Stomach (tissue), 9 donors: Measurements from ENCODE around the gene NES. TPM values are rescaled to one million over a fixed set of nuclear protein-coding genes. Genes with fewer than 3 reads are reported as not detected.

Experiments used
- DNase-seq, 2 donors: peaks; one replicate each; pipeline versions ENCODE4 v3.0.0 to v3.0.0-alpha.2; 2013 to 2019
- H3K27ac ChIP-seq, 5 donors: fragments of 200-600 bp in 4 of 5; sonication (generic) in 4 of 5; one replicate each; pipeline ENCODE4 v1.5.1; 2013 to 2019; ENCODE audit warnings: mild to moderate bottlenecking in 1 of 5, moderate library complexity in 1 of 5
- H3K27me3 ChIP-seq, 3 donors: fragments of 200-600 bp; sonication (generic); one replicate each; pipeline ENCODE4 v1.5.1; 2017 to 2019; ENCODE audit warnings: mixed run types in 1 of 3
- H3K36me3 ChIP-seq, 4 donors: fragments of 200-600 bp; sonication (generic); 1 replicate in 3 of 4; 2 replicates in 1 of 4; pipeline ENCODE4 v1.5.1; 2016 to 2019
- H3K4me1 ChIP-seq, 4 donors: fragments of 200-600 bp; sonication (generic); one replicate each; pipeline ENCODE4 v1.5.1; 2016 to 2019
- H3K4me3 ChIP-seq, 4 donors: fragments of 200-600 bp; sonication (generic) in 3 of 4; one replicate each; pipeline ENCODE4 v1.5.1; 2016 to 2019; ENCODE audit warnings: mild to moderate bottlenecking in 1 of 4
- H3K9me3 ChIP-seq, 4 donors: fragments of 200-600 bp; sonication (generic); one replicate each; pipeline ENCODE4 v1.5.1; 2016 to 2019
- CTCF ChIP-seq, 7 experiments: fragments of 450-650 bp in 4 of 7; fragments of 200-600 bp in 3 of 7; sonication (generic) in 3 of 7; IDR thresholded peaks; one replicate each; pipeline ENCODE4 v1.5.1; 2016 to 2019; ENCODE audit warnings: antibody characterized with exemption in 7 of 7, control low read depth in 2 of 7, mild to moderate bottlenecking in 1 of 7
- EP300 ChIP-seq: sonication (generic); formaldehyde crosslinking; IDR thresholded peaks from one replicate; pipeline ENCODE4 v1.6.1; 2017; ENCODE audit warnings: antibody characterized with exemption
- POLR2A ChIP-seq, 4 donors: fragments of 450-650 bp; IDR thresholded peaks; one replicate each; pipeline ENCODE4 v1.6.1; 2016; ENCODE audit warnings: antibody characterized with exemption in 4 of 4, control low read depth in 2 of 4, mild to moderate bottlenecking in 1 of 4, moderate library complexity in 1 of 4
- POLR2AphosphoS5 ChIP-seq, 3 donors: sonication (generic); formaldehyde crosslinking; IDR thresholded peaks; one replicate each; pipeline ENCODE4 v1.6.1; 2016; ENCODE audit warnings: antibody characterized with exemption in 3 of 3
- WGBS, 5 donors: extraction: QIAGEN DNeasy Blood & Tissue Kit in 3 of 5; methylation state at CpG; one replicate each; pipeline versions ENCODE4 v1.1.5 to v1.1.7; 2013 to 2018; 5-methylcytosine and 5-hydroxymethylcytosine counted together
- intact Hi-C: fragments of 100-400 bp; cut with DNase I; formaldehyde crosslinking; loops from one replicate; pipeline ENCODE4 v1.15.1; 2023; ENCODE audit warnings: low total_unique reads
- polyA plus RNA-seq, 3 donors: library from polyadenylated mRNA; stranded (reverse); fragments of 200-250 nt; gene quantifications; one replicate each; pipeline ENCODE4 v1.2.3, GENCODE V29; 2013
- total RNA-seq, 5 donors: library from RNA; depleted of rRNA; stranded (reverse); fragments of >200 nt; gene quantifications; one replicate each; pipeline versions ENCODE4 v1.1.0 to v1.2.3, GENCODE V29; 2014 to 2016
- donor health status: healthy with polysubstance abuse.
- donor health status: Bipolar disorder and iron deficiency.
- donor health status: healthy.

Gene NES
- total and polyA plus RNA-seq, 8 donors: 1.7 to 22.3 (median 6.8) TPM

GRCh38 chr1:156692441-156692924 is 15.3 kb upstream of the NES start:
- no peak overlapping the region for H3K4me3 ChIP-seq
- no peak for TF ChIP-seq CTCF (IDR thresholded peaks at IDR 0.05)
- no peak for TF ChIP-seq POLR2A (IDR thresholded peaks at IDR 0.05)
- no peak for TF ChIP-seq EP300
- no peak for TF ChIP-seq POLR2AphosphoS5 (IDR thresholded peaks at IDR 0.05)
- 6 to 9% (median 7%) methylated on average over 13 of the region's 13 CpGs for whole genome bisulfite sequencing, 5 donors
- DNase-seq: peak in 1 of 2 donors; percentile 61
- no peaks in the 10 kb centered on the region for H3K9me3 ChIP-seq
- H3K36me3 ChIP-seq: no peaks in the 10 kb centered on the region
- peaks cover 0 to 74% (median 39%) of the 10 kb centered on the region in 3 donors for H3K27me3 ChIP-seq
- peaks cover 7 to 45% (median 38%) of the 10 kb centered on the region in 4 donors for H3K4me1 ChIP-seq
- H3K27ac ChIP-seq: peak overlapping the region in 3 of 5 donors; percentile 6 to 42 (median 14)
- intact Hi-C loops: loop anchor here (5.0 kb wide), 1 partner anchor 35 kb away; the partner anchor contains the start of genes ISG20L2 and METTL25B

- intact Hi-C loops: loop anchor here (5.0 kb wide), 1 partner anchor 35 kb away; the partner anchor contains the start of genes ISG20L2 and METTL25B
- DNase-seq: peak in 1 of 2 donors; percentile 57
- Histone ChIP-seq H3K4me3 (no peak overlapping the region), H3K27ac (peak overlapping the region in 2 of 5 donors; percentile 14 to 42), H3K9me3 (no peaks in the 10 kb centered on the region), H3K27me3 (peaks cover 0 to 77% (median 37%) of the 10 kb centered on the region in 3 donors), H3K36me3 (no peaks in the 10 kb centered on the region), H3K4me1 (peaks cover 7 to 45% (median 38%) of the 10 kb centered on the region in 4 donors)
- TF ChIP-seq EP300: no peak
- no peak for TF ChIP-seq POLR2A (IDR thresholded peaks at IDR 0.05)
- peak in 1 of 7 experiments; percentile 2 for TF ChIP-seq CTCF (IDR thresholded peaks at IDR 0.05)
- no peak for TF ChIP-seq POLR2AphosphoS5 (IDR thresholded peaks at IDR 0.05)
- 29 to 41% (median 37%) methylated on average over 14 to 20 of the region's 20 CpGs for WGBS, 5 donors
These were observed 14.6 kb upstream of the NES start for GRCh38 chr1:156691665-156692440.

- no peaks in the 10 kb centered on the region for H3K36me3 ChIP-seq
- H3K27me3 ChIP-seq: peaks cover 0 to 83% (median 40%) of the 10 kb centered on the region in 3 donors
- no peak overlapping the region for H3K4me3 ChIP-seq
- WGBS, 5 donors: 63 to 81% (median 76%) methylated on average over 10 of the region's 10 CpGs
- no peak for DNase-seq
- no peaks in the 10 kb centered on the region for H3K9me3 ChIP-seq
- H3K4me1 ChIP-seq: peaks cover 7 to 45% (median 38%) of the 10 kb centered on the region in 4 donors
- TF ChIP-seq EP300 (no peak), CTCF (IDR thresholded peaks at IDR 0.05) (no peak), POLR2AphosphoS5 (IDR thresholded peaks at IDR 0.05) (no peak), POLR2A (IDR thresholded peaks at IDR 0.05) (no peak)
- intact Hi-C loops: loop anchor here (5.0 kb wide), 1 partner anchor 36 kb away; the partner anchor contains the start of genes ISG20L2 and METTL25B
- no peak overlapping the region for H3K27ac ChIP-seq
These were observed 14.0 kb upstream of the NES start for GRCh38 chr1:156691191-156691590.

- TF ChIP-seq POLR2AphosphoS5 (IDR thresholded peaks at IDR 0.05): no peak
- no peak for TF ChIP-seq POLR2A (IDR thresholded peaks at IDR 0.05)
- TF ChIP-seq EP300: no peak
- TF ChIP-seq CTCF (IDR thresholded peaks at IDR 0.05): no peak
- DNase-seq: no peak
- H3K4me1 ChIP-seq: peaks cover 7 to 45% (median 38%) of the 10 kb centered on the region in 4 donors
- 65 to 80% (median 76%) methylated on average over 8 of the region's 8 CpGs for WGBS, 5 donors
- H3K36me3 ChIP-seq: no peaks in the 10 kb centered on the region
- H3K27ac ChIP-seq: no peak overlapping the region
- H3K4me3 ChIP-seq: no peak overlapping the region
- intact Hi-C loops: loop anchor here (5.0 kb wide), 1 partner anchor 37 kb away; the partner anchor contains the start of genes ISG20L2 and METTL25B
- H3K27me3 ChIP-seq: peaks cover 0 to 89% (median 44%) of the 10 kb centered on the region in 3 donors
- no peaks in the 10 kb centered on the region for H3K9me3 ChIP-seq
These were observed 13.4 kb upstream of the NES start for GRCh38 chr1:156690675-156691036.
